ENCODE results near the gene SLC2A6.

Gene SLC2A6

GRCh38 chr9:133448487-133448972, 30.4 kb downstream of the SLC2A6 start:
- no peak overlapping the region for H3K27ac ChIP-seq (replicated peaks)
- TF ChIP-seq POLR2AphosphoS5 (IDR thresholded peaks at IDR 0.05; ENCODE audit: low read depth) (no peak), GABPA (IDR thresholded peaks at IDR 0.05; ENCODE audit: low read depth) (no peak), SPI1 (IDR thresholded peaks at IDR 0.05; ENCODE audit: borderline replicate concordance, low read depth) (no peak), CTCF (IDR thresholded peaks at IDR 0.05; ENCODE audit: insufficient read depth, low read length) (no peak)
- TF ChIP-seq, protein P1, sequence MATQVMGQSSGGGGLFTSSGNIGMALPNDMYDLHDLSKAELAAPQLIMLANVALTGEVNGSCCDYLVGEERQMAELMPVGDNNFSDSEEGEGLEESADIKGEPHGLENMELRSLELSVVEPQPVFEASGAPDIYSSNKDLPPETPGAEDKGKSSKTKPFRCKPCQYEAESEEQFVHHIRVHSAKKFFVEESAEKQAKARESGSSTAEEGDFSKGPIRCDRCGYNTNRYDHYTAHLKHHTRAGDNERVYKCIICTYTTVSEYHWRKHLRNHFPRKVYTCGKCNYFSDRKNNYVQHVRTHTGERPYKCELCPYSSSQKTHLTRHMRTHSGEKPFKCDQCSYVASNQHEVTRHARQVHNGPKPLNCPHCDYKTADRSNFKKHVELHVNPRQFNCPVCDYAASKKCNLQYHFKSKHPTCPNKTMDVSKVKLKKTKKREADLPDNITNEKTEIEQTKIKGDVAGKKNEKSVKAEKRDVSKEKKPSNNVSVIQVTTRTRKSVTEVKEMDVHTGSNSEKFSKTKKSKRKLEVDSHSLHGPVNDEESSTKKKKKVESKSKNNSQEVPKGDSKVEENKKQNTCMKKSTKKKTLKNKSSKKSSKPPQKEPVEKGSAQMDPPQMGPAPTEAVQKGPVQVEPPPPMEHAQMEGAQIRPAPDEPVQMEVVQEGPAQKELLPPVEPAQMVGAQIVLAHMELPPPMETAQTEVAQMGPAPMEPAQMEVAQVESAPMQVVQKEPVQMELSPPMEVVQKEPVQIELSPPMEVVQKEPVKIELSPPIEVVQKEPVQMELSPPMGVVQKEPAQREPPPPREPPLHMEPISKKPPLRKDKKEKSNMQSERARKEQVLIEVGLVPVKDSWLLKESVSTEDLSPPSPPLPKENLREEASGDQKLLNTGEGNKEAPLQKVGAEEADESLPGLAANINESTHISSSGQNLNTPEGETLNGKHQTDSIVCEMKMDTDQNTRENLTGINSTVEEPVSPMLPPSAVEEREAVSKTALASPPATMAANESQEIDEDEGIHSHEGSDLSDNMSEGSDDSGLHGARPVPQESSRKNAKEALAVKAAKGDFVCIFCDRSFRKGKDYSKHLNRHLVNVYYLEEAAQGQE (IDR thresholded peaks at IDR 0.05; ENCODE audit: insufficient replicate concordance, low read depth) = no peak
- peaks cover 4% of the 10 kb centered on the region for H3K27me3 ChIP-seq (ENCODE audit: insufficient read depth, poor library complexity, severe bottlenecking)
- no peak for DNase-seq (ENCODE audit: low read depth in 1 of 2, low spot score in 1 of 2)
- no peak overlapping the region for H3K4me3 ChIP-seq (replicated peaks; ENCODE audit: insufficient read depth, low read length)

DNA sequence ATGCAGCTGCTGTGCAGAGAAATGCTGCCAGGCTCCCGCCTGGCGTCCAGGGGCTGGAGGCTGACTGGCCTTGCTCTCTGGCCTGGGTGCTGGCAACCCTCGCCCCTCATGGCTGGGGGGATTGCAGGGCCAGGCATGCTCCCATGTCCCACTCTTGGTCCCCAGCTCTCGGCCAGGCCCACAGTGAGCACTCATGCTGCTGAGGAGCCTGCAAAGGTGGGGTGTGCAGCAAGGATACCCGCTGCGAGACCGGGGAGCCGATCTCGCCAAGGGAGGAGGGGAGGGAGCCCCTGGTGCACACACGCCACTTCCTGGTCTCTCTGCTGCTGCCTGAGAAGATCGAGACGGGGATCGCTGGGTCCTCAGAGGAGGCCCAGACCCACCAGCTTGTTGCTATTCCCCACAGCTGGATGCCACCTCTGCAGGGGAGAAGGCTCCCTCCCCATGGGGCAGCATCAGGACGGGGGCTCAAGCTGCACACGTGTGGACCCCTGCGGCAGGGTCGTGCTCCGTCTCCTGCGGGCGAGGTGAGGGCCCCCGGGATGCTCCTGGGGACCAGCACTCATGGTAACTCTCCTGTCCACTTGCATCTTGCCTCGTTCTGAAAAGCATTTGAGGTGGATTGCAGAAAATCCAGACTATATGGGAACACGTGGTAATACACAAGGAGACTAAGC, 33.5 kb downstream of the SLC2A6 start:
- TF ChIP-seq CTCF (IDR thresholded peaks at IDR 0.05; ENCODE audit: insufficient read depth, low read length) = no peak
- no peak for TF ChIP-seq POLR2AphosphoS5 (IDR thresholded peaks at IDR 0.05; ENCODE audit: low read depth)
- TF ChIP-seq SPI1 (IDR thresholded peaks at IDR 0.05; ENCODE audit: borderline replicate concordance, low read depth) = no peak
- TF ChIP-seq, protein P1 (IDR thresholded peaks at IDR 0.05; ENCODE audit: insufficient replicate concordance, low read depth) = no peak
- TF ChIP-seq GABPA (IDR thresholded peaks at IDR 0.05; ENCODE audit: low read depth) = no peak
- Histone ChIP-seq H3K27me3 (ENCODE audit: insufficient read depth, poor library complexity, severe bottlenecking) (peaks cover 4% of the 10 kb centered on the region), H3K4me3 (replicated peaks; ENCODE audit: insufficient read depth, low read length) (no peak overlapping the region)

GRCh38 chr9:133443982-133444381, 34.9 kb downstream of the SLC2A6 start:
- TF ChIP-seq CTCF (IDR thresholded peaks at IDR 0.05; ENCODE audit: insufficient read depth, low read length) = no peak
- TF ChIP-seq GABPA (IDR thresholded peaks at IDR 0.05; ENCODE audit: low read depth) = no peak
- no peak for TF ChIP-seq SPI1 (IDR thresholded peaks at IDR 0.05; ENCODE audit: borderline replicate concordance, low read depth)
- no peak for TF ChIP-seq POLR2AphosphoS5 (IDR thresholded peaks at IDR 0.05; ENCODE audit: low read depth)
- TF ChIP-seq, protein P1 (IDR thresholded peaks at IDR 0.05; ENCODE audit: insufficient replicate concordance, low read depth) = no peak
- Histone ChIP-seq H3K27me3 (ENCODE audit: insufficient read depth, poor library complexity, severe bottlenecking) (peaks cover 4% of the 10 kb centered on the region), H3K27ac (replicated peaks) (no peak overlapping the region), H3K4me3 (replicated peaks; ENCODE audit: insufficient read depth, low read length) (no peak overlapping the region)
- DNase-seq (ENCODE audit: low read depth in 1 of 2, low spot score in 1 of 2) = no peak

More for the DNA sequence above, 33.5 kb downstream of the SLC2A6 start:
- no peak for DNase-seq (ENCODE audit: low read depth in 1 of 2, low spot score in 1 of 2)
- no peak overlapping the region for H3K27ac ChIP-seq (replicated peaks)

All from HL-60 (cell line).